ENCODE results near the gene WNT6. TPM values are rescaled to one million over a fixed set of nuclear protein-coding genes. Genes with fewer than 3 reads are reported as not detected.

Gene WNT6
- total RNA-seq, 1 donor: not detected

GRCh38 chr2:218858671-218859555, 692 bp upstream of the WNT6 start:
- H3K27me3 ChIP-seq (ENCODE audit: insufficient read depth, low read length): peaks cover 75% of the 10 kb centered on the region
- no peaks in the 10 kb centered on the region for H3K9me3 ChIP-seq (ENCODE audit: low read depth, low read length)
- no peak overlapping the region for H3K4me3 ChIP-seq (ENCODE audit: low read length)
- peaks cover 14% of the 10 kb centered on the region for H3K4me1 ChIP-seq (ENCODE audit: insufficient read depth, low read length)

- Histone ChIP-seq H3K4me1 (ENCODE audit: insufficient read depth, low read length) (peaks cover 14% of the 10 kb centered on the region), H3K4me3 (ENCODE audit: low read length) (no peak overlapping the region), H3K9me3 (ENCODE audit: low read depth, low read length) (no peaks in the 10 kb centered on the region), H3K27me3 (ENCODE audit: insufficient read depth, low read length) (peaks cover 64% of the 10 kb centered on the region)
Observed at GRCh38 chr2:218859988-218860831, 605 bp downstream of the WNT6 start.

GRCh38 chr2:218860950-218861381, 1.4 kb downstream of the WNT6 start:
- Histone ChIP-seq H3K9me3 (ENCODE audit: low read depth, low read length) (no peaks in the 10 kb centered on the region), H3K4me3 (ENCODE audit: low read length) (no peak overlapping the region), H3K4me1 (ENCODE audit: insufficient read depth, low read length) (peaks cover 14% of the 10 kb centered on the region), H3K27me3 (ENCODE audit: insufficient read depth, low read length) (peaks cover 56% of the 10 kb centered on the region)

GRCh38 chr2:218861645-218862318, 2.2 kb downstream of the WNT6 start:
- Histone ChIP-seq H3K27me3 (ENCODE audit: insufficient read depth, low read length) (peaks cover 50% of the 10 kb centered on the region), H3K4me1 (ENCODE audit: insufficient read depth, low read length) (peaks cover 14% of the 10 kb centered on the region), H3K4me3 (ENCODE audit: low read length) (no peak overlapping the region), H3K9me3 (ENCODE audit: low read depth, low read length) (no peaks in the 10 kb centered on the region)

- H3K4me3 ChIP-seq (ENCODE audit: low read length): no peak overlapping the region
- peaks cover 41% of the 10 kb centered on the region for H3K27me3 ChIP-seq (ENCODE audit: insufficient read depth, low read length)
- H3K9me3 ChIP-seq (ENCODE audit: low read depth, low read length): no peaks in the 10 kb centered on the region
- H3K4me1 ChIP-seq (ENCODE audit: insufficient read depth, low read length): peaks cover 14% of the 10 kb centered on the region
Observed at GRCh38 chr2:218863021-218863520, 3.5 kb downstream of the WNT6 start.

DNA sequence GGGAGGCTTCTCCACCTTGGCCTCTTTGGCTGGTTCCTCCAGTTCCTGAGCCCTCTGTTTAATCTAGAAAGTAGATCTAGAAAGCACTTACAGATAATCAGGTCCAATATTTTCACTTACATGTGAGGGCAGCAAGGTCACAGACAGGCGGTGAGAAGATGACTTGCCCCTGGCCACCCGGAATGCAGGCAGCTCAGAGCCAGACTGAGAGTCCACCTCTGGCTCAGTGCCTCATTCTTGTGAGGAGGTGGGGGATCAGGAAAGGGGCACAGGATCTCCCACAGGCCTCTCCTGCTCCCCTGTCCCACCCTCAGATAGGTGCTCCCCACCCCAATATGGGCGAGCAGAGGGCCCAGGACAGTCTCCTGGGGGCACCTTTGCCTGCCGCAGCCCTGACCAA, 5.8 kb downstream of the WNT6 start:
- Histone ChIP-seq H3K9me3 (ENCODE audit: low read depth, low read length) (no peaks in the 10 kb centered on the region), H3K27me3 (ENCODE audit: insufficient read depth, low read length) (peaks cover 29% of the 10 kb centered on the region), H3K4me3 (ENCODE audit: low read length) (no peak overlapping the region), H3K4me1 (ENCODE audit: insufficient read depth, low read length) (peaks cover 7% of the 10 kb centered on the region)

- no peak overlapping the region for H3K4me3 ChIP-seq (ENCODE audit: low read length)
Observed at GRCh38 chr2:218865999-218866398, 6.4 kb downstream of the WNT6 start.

GRCh38 chr2:218867900-218868299, 8.3 kb downstream of the WNT6 start:
- Histone ChIP-seq H3K9me3 (ENCODE audit: low read depth, low read length) (no peaks in the 10 kb centered on the region), H3K4me1 (ENCODE audit: insufficient read depth, low read length) (peaks cover 24% of the 10 kb centered on the region), H3K4me3 (ENCODE audit: low read length) (no peak overlapping the region), H3K27me3 (ENCODE audit: insufficient read depth, low read length) (peaks cover 30% of the 10 kb centered on the region)

More at GRCh38 chr2:218865999-218866398, 6.4 kb downstream of the WNT6 start:
- peaks cover 8% of the 10 kb centered on the region for H3K4me1 ChIP-seq (ENCODE audit: insufficient read depth, low read length)
- peaks cover 29% of the 10 kb centered on the region for H3K27me3 ChIP-seq (ENCODE audit: insufficient read depth, low read length)
- no peaks in the 10 kb centered on the region for H3K9me3 ChIP-seq (ENCODE audit: low read depth, low read length)

DNA sequence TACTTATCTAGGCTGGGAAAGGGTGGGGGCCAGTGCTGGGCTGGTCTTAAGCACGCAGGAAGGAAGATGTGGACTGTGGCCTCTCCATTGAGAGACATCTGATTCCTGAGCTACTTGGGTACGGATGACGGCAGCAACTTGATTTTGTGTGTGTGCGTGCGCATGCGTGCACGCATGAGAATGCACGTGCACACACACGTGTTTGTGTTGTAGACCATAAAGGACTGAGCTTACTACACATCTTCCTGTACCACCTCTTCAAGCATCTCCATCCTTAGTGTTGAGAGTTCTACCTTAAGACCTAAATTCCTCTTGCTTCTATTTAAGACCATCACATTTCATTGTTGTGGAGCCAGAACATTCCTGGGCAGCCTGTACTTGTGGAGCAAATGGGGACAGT, 9.5 kb downstream of the WNT6 start:
- peaks cover 35% of the 10 kb centered on the region for H3K27me3 ChIP-seq (ENCODE audit: insufficient read depth, low read length)
- H3K4me3 ChIP-seq (ENCODE audit: low read length): no peak overlapping the region
- peaks cover 33% of the 10 kb centered on the region for H3K4me1 ChIP-seq (ENCODE audit: insufficient read depth, low read length)
- no peaks in the 10 kb centered on the region for H3K9me3 ChIP-seq (ENCODE audit: low read depth, low read length)

- Histone ChIP-seq H3K27me3 (ENCODE audit: insufficient read depth, low read length) (peaks cover 52% of the 10 kb centered on the region), H3K4me3 (ENCODE audit: low read length) (peak overlapping the region; percentile 26), H3K9me3 (ENCODE audit: low read depth, low read length) (no peaks in the 10 kb centered on the region), H3K4me1 (ENCODE audit: insufficient read depth, low read length) (peaks cover 33% of the 10 kb centered on the region)
Observed at GRCh38 chr2:218870984-218871344, 11.4 kb downstream of the WNT6 start.

GRCh38 chr2:218871345-218872302, 12.0 kb downstream of the WNT6 start:
- peaks cover 57% of the 10 kb centered on the region for H3K27me3 ChIP-seq (ENCODE audit: insufficient read depth, low read length)
- peaks cover 34% of the 10 kb centered on the region for H3K4me1 ChIP-seq (ENCODE audit: insufficient read depth, low read length)
- no peaks in the 10 kb centered on the region for H3K9me3 ChIP-seq (ENCODE audit: low read depth, low read length)
- H3K4me3 ChIP-seq (ENCODE audit: low read length): peak overlapping the region; percentile 26

DNA sequence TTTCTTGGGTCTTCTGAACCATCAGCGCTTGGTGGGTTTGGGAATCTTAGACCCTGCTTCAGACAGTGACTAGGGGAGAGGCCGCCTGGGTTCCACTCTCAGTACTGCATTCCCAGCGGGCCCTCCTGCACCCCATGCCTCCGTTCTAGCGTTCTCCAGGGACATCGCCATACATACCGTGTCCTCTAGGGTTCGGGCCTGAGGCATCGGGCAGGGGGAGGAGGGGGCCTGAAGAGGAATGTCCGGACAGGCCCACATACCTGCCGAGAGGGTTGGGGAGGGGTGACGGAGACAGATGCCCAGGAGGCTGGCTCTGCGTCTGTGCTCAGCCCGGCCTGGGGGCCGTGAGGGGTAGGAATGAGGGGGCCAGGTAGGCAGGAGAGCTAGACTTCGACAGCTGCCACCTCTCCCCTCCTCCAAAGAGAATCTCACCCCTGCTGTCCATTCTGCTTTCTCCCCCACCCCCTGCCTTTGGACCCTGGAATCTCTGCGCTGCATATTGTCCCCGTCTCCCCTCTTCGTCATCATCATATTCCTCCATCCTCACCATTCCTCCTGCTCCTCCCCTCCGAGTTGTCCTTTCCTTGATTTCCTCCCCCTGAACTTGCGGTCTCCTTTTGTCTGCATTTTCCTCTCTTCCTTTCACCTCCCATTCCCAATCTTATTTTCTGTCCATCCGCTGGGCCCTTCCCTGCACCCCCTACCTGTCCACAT, 13.2 kb downstream of the WNT6 start:
- H3K27me3 ChIP-seq (ENCODE audit: insufficient read depth, low read length): peaks cover 61% of the 10 kb centered on the region
- H3K4me1 ChIP-seq (ENCODE audit: insufficient read depth, low read length): peaks cover 38% of the 10 kb centered on the region
- no peak overlapping the region for H3K4me3 ChIP-seq (ENCODE audit: low read length)
- no peaks in the 10 kb centered on the region for H3K9me3 ChIP-seq (ENCODE audit: low read depth, low read length)

- Histone ChIP-seq H3K27me3 (ENCODE audit: insufficient read depth, low read length) (peaks cover 64% of the 10 kb centered on the region), H3K4me1 (ENCODE audit: insufficient read depth, low read length) (peaks cover 40% of the 10 kb centered on the region), H3K9me3 (ENCODE audit: low read depth, low read length) (no peaks in the 10 kb centered on the region), H3K4me3 (ENCODE audit: low read length) (no peak overlapping the region)
Observed at GRCh38 chr2:218873359-218874194, 14.0 kb downstream of the WNT6 start.

All from mononuclear cell (primary cell).